ENCODE data around the gene RFX4. TPM values are rescaled to one million over a fixed set of nuclear protein-coding genes. Genes with fewer than 3 reads are reported as not detected.
A peak's percentile ranks its signal among the peaks of the same experiment; 100 is the strongest.

Gene RFX4
- polyA plus RNA-seq, 2 of the 4 experiments (the other 2 are of a cell fraction) = not detected

DNA sequence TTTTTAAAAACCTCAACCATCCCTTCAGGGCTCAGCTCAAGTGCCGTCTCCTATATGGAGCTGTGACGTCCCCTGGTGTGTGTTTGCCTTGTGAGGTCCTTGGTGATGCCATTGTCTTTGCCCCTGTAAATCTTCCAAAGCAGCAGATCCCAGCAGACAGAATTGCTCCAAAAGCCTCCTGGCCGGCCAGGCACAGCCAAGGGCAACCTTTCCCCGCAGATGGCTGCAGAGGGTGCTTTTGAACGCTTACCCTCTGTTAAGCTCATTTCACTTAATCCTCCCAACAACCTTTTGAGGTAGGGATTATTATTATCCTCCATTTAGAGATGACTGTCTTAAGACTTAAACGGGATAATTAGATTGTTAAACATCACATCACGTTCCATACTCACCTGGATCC lies 51.4 kb downstream of the RFX4 start:
- no peak for FAIRE-seq
- POLR2A ChIA-PET = no interaction called here
- no peaks in the 10 kb centered on the region for H3K9me3 ChIP-seq
- CTCF ChIA-PET = interaction anchor here (1.0 to 2.2 kb wide), 2 partner anchors 10 to 52 kb away, joined by 3 to 7 read pairs; no protein-coding TSS in a partner anchor
- no peak for ATAC-seq
- no peak overlapping the region for H3K4me3 ChIP-seq
- no peak for DNase-seq (ENCODE audit: low read depth in 1 of 2, low spot score in 1 of 2)
- peak overlapping the region; percentile 60 to 84; a peak in 5 of 6 replicates for H3K27ac ChIP-seq
- 78% methylated on average over 7 of the region's 7 CpGs for WGBS (ENCODE audit: missing lambda C conversion rate)
- H3K4me2 ChIP-seq = peak overlapping the region; percentile 67
- no peak for TF ChIP-seq HOXA7 (CRISPR knock-in tag; IDR thresholded peaks at IDR 0.05)
- TF ChIP-seq RAD21 (conservative IDR thresholded peaks at IDR 0.05 in 1 of 2, IDR thresholded peaks at IDR 0.05 in 1 of 2) = no peak
- no peak for TF ChIP-seq KDM5A (IDR thresholded peaks at IDR 0.05)
- TF ChIP-seq SMC3 (IDR thresholded peaks at IDR 0.05) = no peak
- no peak for TF ChIP-seq TFCP2L1 (CRISPR knock-in tag; IDR thresholded peaks at IDR 0.05)
- no peak for TF ChIP-seq ZSCAN20 (CRISPR knock-in tag; IDR thresholded peaks at IDR 0.05)
- TF ChIP-seq CBX8 (IDR thresholded peaks at IDR 0.05) = no peak
- TF ChIP-seq KDM1A (IDR thresholded peaks at IDR 0.05; ENCODE audit: low read depth) = no peak
- no peak for TF ChIP-seq ZFP36 (IDR thresholded peaks at IDR 0.05; ENCODE audit: borderline replicate concordance, partially characterized antibody)
- no peak for TF ChIP-seq POLR2A (IDR thresholded peaks at IDR 0.05; ENCODE audit: low read length)
- no peak for TF ChIP-seq CHD4 (IDR thresholded peaks at IDR 0.05; ENCODE audit: borderline replicate concordance)
- TF ChIP-seq PBX3 (IDR thresholded peaks at IDR 0.05) = no peak
- TF ChIP-seq MAZ (IDR thresholded peaks at IDR 0.05; ENCODE audit: borderline replicate concordance, low read depth, low read length) = no peak
- no peak for TF ChIP-seq MAX (IDR thresholded peaks at IDR 0.05)
- TF ChIP-seq HDAC2 (IDR thresholded peaks at IDR 0.05) = no peak
- peaks cover 52% of the 10 kb centered on the region for H3K4me1 ChIP-seq

GRCh38 chr12:106643000-106643399 lies 60.2 kb downstream of the RFX4 start:
- Histone ChIP-seq H3K27ac (peak overlapping the region in 1 of 2 experiments; percentile 32; a peak in 3 of 6 replicates), H3K4me2 (peak overlapping the region; percentile 35), H3K4me1 (peaks cover 10% of the 10 kb centered on the region; the same call in 1 of the 3 replicates), H3K4me3 (no peak overlapping the region), H3K9me3 (no peaks in the 10 kb centered on the region)
- POLR2A ChIA-PET = interaction anchor here (1.0 kb wide), 1 partner anchor 132 kb away, joined by 3 read pairs; the partner anchor contains the start of gene RIC8B
- DNase-seq (ENCODE audit: low read depth in 1 of 2, low spot score in 1 of 2) (peak in 1 of 2 experiments; percentile 13), ATAC-seq (peak; percentile 69 to 84; a peak in 5 of 6 replicates), FAIRE-seq (no peak)
- 13% methylated on average over 4 of the region's 5 CpGs for WGBS (ENCODE audit: missing lambda C conversion rate)
- TF ChIP-seq RAD21 (conservative IDR thresholded peaks at IDR 0.05 in 1 of 2, IDR thresholded peaks at IDR 0.05 in 1 of 2) (0 out of 5 replicates have a peak, but pooled peaks of 1 of the 2 experiments have one; percentile 3), ESRRA (IDR thresholded peaks at IDR 0.05; ENCODE audit: borderline replicate concordance, low read length) (no peak)
- CTCF ChIA-PET = interaction anchor here (2.4 kb wide), 1 partner anchor 9 kb away, joined by 7 read pairs; no protein-coding TSS in a partner anchor

GRCh38 chr12:106644335-106645073 lies 61.7 kb downstream of the RFX4 start:
- ChIA-PET POLR2A (interaction anchor here (0.7 kb wide), 1 partner anchor 127 kb away, joined by 6 read pairs; no protein-coding TSS in a partner anchor), CTCF (interaction anchor here (1.8 to 2.4 kb wide), 2 partner anchors 10 to 11 kb away, joined by 3 to 7 read pairs; no protein-coding TSS in a partner anchor)
- H3K4me2 ChIP-seq = no peak overlapping the region
- H3K4me1 ChIP-seq = peaks cover 14% of the 10 kb centered on the region; the same call in 1 of the 3 replicates
- FAIRE-seq = no peak
- no peak overlapping the region for H3K27ac ChIP-seq
- no peak for ATAC-seq
- no peak for TF ChIP-seq CBX2 (IDR thresholded peaks at IDR 0.05; ENCODE audit: borderline replicate concordance, low read depth)
- no peak for TF ChIP-seq CHD2 (IDR thresholded peaks at IDR 0.05; ENCODE audit: low read length, partially characterized antibody)
- no peak for TF ChIP-seq FOXS1 (CRISPR knock-in tag; IDR thresholded peaks at IDR 0.05)
- no peak for TF ChIP-seq RARB (CRISPR knock-in tag; IDR thresholded peaks at IDR 0.05)
- TF ChIP-seq NFE2L2 (conservative IDR thresholded peaks at IDR 0.05; ENCODE audit: low read length) = no peak
- no peak for TF ChIP-seq ESRRA (IDR thresholded peaks at IDR 0.05; ENCODE audit: borderline replicate concordance, low read length)
- TF ChIP-seq EHMT2 (IDR thresholded peaks at IDR 0.05; ENCODE audit: low read depth) = no peak
- TF ChIP-seq HOXB13 (CRISPR knock-in tag; IDR thresholded peaks at IDR 0.05; ENCODE audit: low read depth) = no peak
- TF ChIP-seq KDM5A (IDR thresholded peaks at IDR 0.05) = no peak
- TF ChIP-seq RAD21 (conservative IDR thresholded peaks at IDR 0.05 in 1 of 2, IDR thresholded peaks at IDR 0.05 in 1 of 2) = no peak
- TF ChIP-seq JUNB (IDR thresholded peaks at IDR 0.05) = no peak
- no peak for TF ChIP-seq ZFP36 (IDR thresholded peaks at IDR 0.05; ENCODE audit: borderline replicate concordance, partially characterized antibody)
- TF ChIP-seq EHF (CRISPR knock-in tag; IDR thresholded peaks at IDR 0.05) = no peak
- TF ChIP-seq GATA3 (IDR thresholded peaks at IDR 0.05; ENCODE audit: borderline replicate concordance) = no peak
- no peak for TF ChIP-seq MAFK (IDR thresholded peaks at IDR 0.05; ENCODE audit: partially characterized antibody)
- TF ChIP-seq RNF2 (IDR thresholded peaks at IDR 0.05; ENCODE audit: borderline replicate concordance, low read depth) = no peak
- no peak for TF ChIP-seq CEBPB (IDR thresholded peaks at IDR 0.05)
- TF ChIP-seq HOXA7 (CRISPR knock-in tag; IDR thresholded peaks at IDR 0.05) = no peak
- no peak for TF ChIP-seq NR3C1 (IDR thresholded peaks at IDR 0.05)
- TF ChIP-seq NPAS2 (CRISPR knock-in tag; IDR thresholded peaks at IDR 0.05; ENCODE audit: borderline replicate concordance) = no peak
- H3K9me3 ChIP-seq = no peaks in the 10 kb centered on the region
- 84% methylated on average over 16 of the region's 16 CpGs for WGBS (ENCODE audit: missing lambda C conversion rate)
- no peak for DNase-seq (ENCODE audit: low read depth in 1 of 2, low spot score in 1 of 2)
- H3K4me3 ChIP-seq = no peak overlapping the region

Measured in A549 (cell line).